ENCODE data around the gene CXorf65. TPM values are rescaled to one million over a fixed set of nuclear protein-coding genes. Genes with fewer than 3 reads are reported as not detected.

Gene CXorf65
- total RNA-seq, 1 donor from 2014 or later = not detected

DNA sequence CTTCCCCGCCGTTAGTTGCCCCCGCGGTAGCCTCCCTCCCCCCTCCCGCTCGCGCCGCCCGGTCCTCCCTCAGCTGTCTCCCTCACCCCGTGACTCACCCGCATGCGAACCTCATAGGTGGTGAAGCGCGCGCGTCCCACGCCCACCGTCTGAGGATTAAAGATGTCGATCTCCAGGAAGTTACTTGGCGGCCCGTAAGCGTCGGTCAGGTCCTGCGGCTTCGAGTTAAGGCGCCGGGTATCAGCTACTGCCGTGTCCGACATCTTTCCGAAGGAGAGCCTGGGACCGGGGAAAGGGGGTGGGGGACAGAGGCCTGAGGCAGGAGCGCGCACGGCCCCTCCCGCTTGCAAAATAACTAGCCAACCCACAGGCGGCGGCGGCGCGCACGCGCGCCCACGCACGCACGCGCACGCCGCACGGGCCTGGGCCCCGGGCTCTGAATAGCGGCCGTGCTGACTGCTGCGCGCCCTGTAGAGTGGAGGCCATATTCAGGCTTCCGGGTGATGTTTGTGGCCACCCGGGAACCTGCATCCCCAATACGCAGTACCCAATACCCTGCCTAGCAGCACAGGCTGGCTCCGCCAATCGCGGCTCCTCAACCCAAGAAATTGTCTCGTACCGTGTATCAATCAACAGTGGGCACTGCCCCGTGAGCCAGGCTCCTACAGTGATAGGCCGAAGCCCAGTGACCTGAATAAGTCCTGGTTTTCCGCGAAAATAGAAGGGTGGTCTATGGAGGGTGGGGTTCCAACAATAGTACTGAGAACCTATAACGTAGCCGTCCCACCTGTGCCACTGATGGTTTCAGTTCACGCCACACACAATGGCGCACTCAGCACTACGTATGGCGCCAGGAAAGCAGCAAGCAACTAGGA, 38.3 kb downstream of the CXorf65 start, which contains the start of gene SNX12:
SNX12 (minus strand) TSS at position 291 of the 875 bp plus-strand sequence; CDS start at position 263, 28 bp downstream.
- Histone ChIP-seq H3K4me3 (ENCODE audit: low read depth, low read length) (peak within 1 kb of the TSS; percentile 73), H3K27me3 (ENCODE audit: control insufficient read depth, insufficient read depth, low read length) (no peaks in the 10 kb centered on the region), H3K36me3 (ENCODE audit: control insufficient read depth, insufficient read depth, low read length) (no peaks in the 10 kb centered on the region)
- TF ChIP-seq, protein P1, sequence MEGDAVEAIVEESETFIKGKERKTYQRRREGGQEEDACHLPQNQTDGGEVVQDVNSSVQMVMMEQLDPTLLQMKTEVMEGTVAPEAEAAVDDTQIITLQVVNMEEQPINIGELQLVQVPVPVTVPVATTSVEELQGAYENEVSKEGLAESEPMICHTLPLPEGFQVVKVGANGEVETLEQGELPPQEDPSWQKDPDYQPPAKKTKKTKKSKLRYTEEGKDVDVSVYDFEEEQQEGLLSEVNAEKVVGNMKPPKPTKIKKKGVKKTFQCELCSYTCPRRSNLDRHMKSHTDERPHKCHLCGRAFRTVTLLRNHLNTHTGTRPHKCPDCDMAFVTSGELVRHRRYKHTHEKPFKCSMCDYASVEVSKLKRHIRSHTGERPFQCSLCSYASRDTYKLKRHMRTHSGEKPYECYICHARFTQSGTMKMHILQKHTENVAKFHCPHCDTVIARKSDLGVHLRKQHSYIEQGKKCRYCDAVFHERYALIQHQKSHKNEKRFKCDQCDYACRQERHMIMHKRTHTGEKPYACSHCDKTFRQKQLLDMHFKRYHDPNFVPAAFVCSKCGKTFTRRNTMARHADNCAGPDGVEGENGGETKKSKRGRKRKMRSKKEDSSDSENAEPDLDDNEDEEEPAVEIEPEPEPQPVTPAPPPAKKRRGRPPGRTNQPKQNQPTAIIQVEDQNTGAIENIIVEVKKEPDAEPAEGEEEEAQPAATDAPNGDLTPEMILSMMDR (IDR thresholded peaks at IDR 0.05; ENCODE audit: insufficient read depth, low read length, poor library complexity, severe bottlenecking) = no peak
- peak; percentile 70 for DNase-seq (ENCODE audit: low read depth)

DNA sequence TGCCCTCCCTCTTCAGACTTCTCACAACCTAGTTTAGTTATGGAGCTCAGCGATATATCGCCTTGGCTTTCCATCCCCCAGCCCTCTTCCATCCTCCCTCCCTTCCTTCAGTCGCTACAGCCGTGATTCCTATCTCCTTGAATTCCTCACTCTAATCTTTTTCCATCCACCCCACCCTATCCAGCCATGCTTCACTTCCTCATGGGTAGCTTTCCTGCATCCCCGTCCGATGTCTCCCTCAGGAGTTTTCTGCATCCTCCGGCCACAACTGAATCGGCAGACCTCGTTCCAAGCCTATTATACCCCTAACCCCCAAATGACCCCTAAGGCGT, 38.9 kb downstream of the CXorf65 start:
- Histone ChIP-seq H3K36me3 (ENCODE audit: control insufficient read depth, insufficient read depth, low read length) (no peaks in the 10 kb centered on the region), H3K4me3 (ENCODE audit: low read depth, low read length) (peak overlapping the region; percentile 73), H3K27me3 (ENCODE audit: control insufficient read depth, insufficient read depth, low read length) (no peaks in the 10 kb centered on the region)
- TF ChIP-seq, protein P1 (IDR thresholded peaks at IDR 0.05; ENCODE audit: insufficient read depth, low read length, poor library complexity, severe bottlenecking) = no peak
- DNase-seq (ENCODE audit: low read depth) = no peak

DNA sequence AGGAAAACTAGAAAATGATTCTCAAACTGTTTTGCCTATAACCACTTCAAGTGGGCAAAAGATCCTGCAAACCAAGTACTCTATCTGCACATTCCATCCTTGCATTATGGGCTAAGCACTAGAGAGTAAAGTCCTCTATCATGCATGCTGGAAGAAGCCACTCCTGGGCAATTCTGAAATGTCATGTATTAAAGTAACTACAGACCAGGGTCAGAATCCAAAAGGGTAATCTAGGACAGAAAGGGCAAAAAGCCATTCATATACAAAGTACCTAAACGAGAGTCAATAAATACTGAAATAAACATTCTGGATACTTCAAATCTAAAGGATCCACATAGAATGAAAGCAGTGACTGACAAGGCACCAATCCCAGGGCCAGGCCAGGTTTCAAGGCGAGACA, 39.5 kb downstream of the CXorf65 start:
- peak overlapping the region; percentile 73 for H3K4me3 ChIP-seq (ENCODE audit: low read depth, low read length)
- TF ChIP-seq, protein P1 (IDR thresholded peaks at IDR 0.05; ENCODE audit: insufficient read depth, low read length, poor library complexity, severe bottlenecking) = no peak
- no peaks in the 10 kb centered on the region for H3K27me3 ChIP-seq (ENCODE audit: control insufficient read depth, insufficient read depth, low read length)
- H3K36me3 ChIP-seq (ENCODE audit: control insufficient read depth, insufficient read depth, low read length) = no peaks in the 10 kb centered on the region
- no peak for DNase-seq (ENCODE audit: low read depth)

DNA sequence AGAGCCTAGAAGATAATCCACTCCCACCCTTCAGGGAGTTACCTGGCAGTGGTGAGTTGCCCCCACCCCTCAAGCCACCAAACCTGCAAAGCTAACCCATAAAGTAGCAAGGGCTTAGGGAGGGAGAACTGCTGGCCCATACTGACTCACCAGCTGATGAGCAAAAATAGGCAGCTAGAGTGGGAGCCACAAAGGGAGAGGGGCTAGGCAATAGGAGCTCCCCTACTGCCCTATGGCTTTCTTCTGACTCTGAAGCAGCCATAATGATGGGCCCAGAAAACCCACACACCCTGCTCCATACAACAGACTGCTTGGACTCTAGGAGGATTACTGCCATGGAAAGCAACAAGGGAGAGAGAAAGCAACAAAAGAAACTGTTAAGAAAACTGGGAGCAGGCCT, 46.4 kb downstream of the CXorf65 start:
- H3K36me3 ChIP-seq (ENCODE audit: control insufficient read depth, insufficient read depth, low read length) = no peaks in the 10 kb centered on the region
- TF ChIP-seq, protein P1 (IDR thresholded peaks at IDR 0.05; ENCODE audit: insufficient read depth, low read length, poor library complexity, severe bottlenecking) = no peak
- H3K4me3 ChIP-seq (ENCODE audit: low read depth, low read length) = no peak overlapping the region
- H3K27me3 ChIP-seq (ENCODE audit: control insufficient read depth, insufficient read depth, low read length) = no peaks in the 10 kb centered on the region
- DNase-seq (ENCODE audit: low read depth) = no peak

DNA sequence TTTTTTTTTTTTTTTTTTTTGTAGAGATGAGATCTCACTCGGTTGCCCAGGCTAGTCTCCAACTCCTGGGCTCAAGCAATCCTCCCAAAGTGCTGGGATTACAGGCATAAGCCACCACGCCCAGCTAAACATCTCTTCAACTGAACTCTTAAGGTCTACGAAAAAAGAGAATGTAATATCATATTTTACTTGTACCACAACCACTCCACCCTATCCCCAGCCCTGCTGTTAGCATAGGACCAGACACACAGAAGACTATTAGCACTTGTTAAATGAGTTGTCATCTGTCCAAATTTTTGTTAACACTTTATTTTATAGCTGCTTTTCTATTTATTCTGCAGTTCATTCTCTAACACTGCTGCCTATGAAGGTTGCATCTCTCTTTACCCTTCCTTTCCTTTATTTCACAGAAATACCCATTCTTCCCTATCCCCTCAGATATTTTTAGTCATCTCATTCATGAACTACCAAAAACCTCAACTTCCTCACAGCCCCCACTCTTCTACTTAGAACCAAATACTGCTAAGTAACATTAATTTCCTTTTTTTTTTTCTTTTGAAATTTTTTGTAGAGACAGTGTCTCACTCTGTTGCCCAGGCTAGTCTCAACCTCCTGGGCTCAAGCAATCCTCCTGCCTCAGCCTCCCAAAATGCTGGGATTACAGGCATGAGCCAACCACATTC, 48.6 kb downstream of the CXorf65 start:
- TF ChIP-seq, protein P1 (IDR thresholded peaks at IDR 0.05; ENCODE audit: insufficient read depth, low read length, poor library complexity, severe bottlenecking) = no peak
- H3K27me3 ChIP-seq (ENCODE audit: control insufficient read depth, insufficient read depth, low read length) = no peaks in the 10 kb centered on the region
- H3K4me3 ChIP-seq (ENCODE audit: low read depth, low read length) = no peak overlapping the region
- DNase-seq (ENCODE audit: low read depth) = no peak
- H3K36me3 ChIP-seq (ENCODE audit: control insufficient read depth, insufficient read depth, low read length) = no peaks in the 10 kb centered on the region

Data from kidney epithelial cell (primary cell).